HG03066 (cell line): ENCODE data around the gene TANC1.

ENCODE experiments used
- ATAC-seq: cut with Tn5 transposase; IDR thresholded peaks from one replicate; pipeline ENCODE4 v1.9.1; 2021; ENCODE audit warnings: low read depth; ENCODE audit not compliant: unreplicated experiment

TANC1 gene

GRCh38 chr2:159109517-159109916, 141.1 kb downstream of the TANC1 start:
- no peak for ATAC-seq

GRCh38 chr2:159110784-159111183, 142.3 kb downstream of the TANC1 start:
- no peak for ATAC-seq

DNA sequence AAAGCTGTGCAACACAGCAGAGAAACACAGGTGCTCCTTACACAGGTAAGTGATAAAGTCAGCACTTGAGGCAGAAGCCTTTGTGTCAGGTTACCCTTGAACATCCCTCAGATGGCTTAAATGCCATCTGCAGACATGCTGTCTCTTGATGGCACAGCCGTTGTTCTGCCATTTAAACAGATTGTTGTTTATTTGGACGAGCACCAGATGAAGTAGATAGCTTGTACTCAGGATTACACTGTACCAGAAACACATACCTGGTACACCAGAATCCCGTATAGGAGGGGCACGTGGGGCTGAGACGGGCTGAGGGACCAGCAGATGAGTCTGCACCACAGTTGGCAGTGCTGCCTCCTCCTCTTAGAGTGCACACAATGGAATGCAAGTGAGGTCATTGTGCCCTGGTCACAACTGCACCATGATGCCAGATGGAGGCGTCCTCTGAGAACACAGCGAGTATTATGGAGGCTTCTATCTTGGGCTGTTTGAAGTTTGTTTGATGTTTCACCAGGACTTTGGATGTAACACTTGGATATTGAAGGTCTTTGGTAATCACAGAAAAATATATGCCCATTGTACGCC, 143.0 kb downstream of the TANC1 start:
- ATAC-seq, result no peak

GRCh38 chr2:159114835-159115234, 146.4 kb downstream of the TANC1 start:
- no peak for ATAC-seq

- ATAC-seq, result no peak
These were observed 148.5 kb downstream of the TANC1 start for GRCh38 chr2:159116922-159117321.

DNA sequence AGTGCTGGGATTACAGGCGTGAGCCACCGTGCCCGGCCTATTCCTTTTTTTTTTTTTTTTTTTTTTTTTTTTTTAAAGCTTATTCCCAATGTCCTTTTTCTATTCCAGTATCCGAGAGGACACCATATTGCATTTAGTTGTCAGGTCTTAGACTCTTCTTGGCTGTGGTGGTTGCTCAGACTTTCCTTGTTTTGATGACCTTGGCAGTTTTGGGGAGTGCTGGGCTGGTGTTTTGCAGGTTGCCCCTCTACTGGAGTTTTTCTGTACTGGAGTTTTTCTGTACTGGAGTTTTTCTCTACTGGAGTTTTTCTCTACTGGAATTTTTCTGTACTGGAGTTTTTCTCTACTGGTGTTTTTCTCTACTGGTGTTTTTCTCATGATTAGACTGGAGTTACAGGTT, 149.2 kb downstream of the TANC1 start:
- no peak for ATAC-seq

DNA sequence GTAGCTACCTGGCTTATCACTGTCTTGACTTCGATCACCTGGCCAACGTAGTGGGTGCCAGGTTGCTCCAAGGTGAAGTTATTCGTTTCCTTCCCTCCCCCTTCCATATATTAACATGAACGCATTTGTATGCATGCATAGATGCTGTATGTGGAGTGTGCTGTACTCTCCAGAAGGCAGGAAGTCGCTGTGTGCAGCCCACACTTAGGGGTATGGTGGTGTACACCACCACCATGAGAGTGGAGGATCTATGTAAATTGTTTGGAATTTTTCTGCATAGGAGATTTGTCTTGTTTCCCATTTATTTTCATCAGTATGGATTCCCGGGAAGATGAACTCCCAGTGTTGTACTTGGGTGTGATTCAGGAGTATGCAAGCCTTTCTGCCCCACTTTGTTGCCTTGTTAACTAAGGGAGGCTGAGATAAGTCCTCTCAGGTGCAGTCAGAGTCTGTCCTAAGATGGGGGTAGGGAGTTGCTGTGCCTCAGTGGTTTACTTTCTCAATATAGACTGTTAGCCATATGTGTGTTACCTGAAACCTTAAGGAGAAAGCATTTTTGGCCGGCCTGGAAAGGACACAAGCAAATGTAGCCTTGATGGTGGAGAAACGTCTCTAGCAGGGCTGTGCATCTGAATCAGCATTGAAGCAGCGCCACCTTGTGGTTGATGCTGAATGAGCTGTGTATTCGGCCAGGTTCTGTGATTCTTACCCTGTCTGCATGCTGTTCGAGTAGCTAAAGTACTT, 149.8 kb downstream of the TANC1 start:
- peak; percentile 91 for ATAC-seq

GRCh38 chr2:159118859-159119500, 150.5 kb downstream of the TANC1 start:
- no peak for ATAC-seq

DNA sequence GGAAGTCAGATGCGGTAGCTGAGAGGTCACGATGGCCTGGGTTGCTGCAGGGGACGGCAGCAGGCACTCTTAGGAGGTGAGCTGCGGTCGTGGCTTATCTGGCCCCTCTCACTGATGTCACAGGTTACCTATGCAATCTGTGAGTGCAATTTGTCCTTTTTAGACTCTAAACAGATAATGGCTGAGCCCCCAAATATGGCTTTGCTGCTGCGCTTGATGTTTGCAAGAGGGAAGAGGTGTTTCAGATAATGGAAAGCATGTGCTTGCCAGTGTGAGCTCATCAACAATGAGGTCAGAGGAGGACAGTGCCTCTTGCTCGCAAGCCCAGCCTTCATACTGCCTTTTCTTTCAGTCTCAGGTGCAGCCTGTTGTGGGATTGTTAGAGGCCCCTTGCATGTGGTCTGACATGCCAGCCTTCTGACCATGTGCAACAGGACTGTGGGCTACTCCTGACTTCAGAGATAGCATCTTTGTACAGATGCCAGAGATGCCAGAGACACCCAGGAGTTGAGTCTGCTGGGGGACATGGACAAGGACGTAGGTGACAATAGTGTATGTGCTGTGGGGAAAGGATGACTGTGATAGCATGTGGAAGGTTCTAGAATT, 151.3 kb downstream of the TANC1 start:
- ATAC-seq, result no peak

GRCh38 chr2:159123786-159124185, 155.3 kb downstream of the TANC1 start:
- no peak for ATAC-seq

DNA sequence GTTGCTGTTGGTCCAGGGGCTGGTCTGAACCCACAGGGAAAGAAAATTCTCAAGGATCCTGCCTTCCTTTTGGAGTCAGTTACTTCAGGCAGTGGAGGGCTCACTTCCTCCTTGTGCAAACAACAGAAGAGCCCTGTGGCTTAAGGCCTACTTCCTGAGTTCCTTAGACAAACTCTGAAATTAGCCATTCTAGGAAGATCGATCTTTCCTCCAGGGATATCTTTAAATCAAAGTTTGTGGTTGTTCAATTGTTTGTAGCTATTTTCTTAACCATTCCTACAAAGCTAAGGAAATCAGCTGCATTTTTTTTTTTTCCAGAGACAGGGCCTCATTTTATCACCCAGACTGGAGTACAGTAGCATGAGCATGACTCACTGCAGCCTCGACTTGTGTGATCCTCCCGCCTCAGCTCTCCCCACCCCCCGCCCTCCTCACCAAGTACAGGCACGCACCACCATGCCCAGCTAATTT, 156.0 kb downstream of the TANC1 start:
- no peak for ATAC-seq

DNA sequence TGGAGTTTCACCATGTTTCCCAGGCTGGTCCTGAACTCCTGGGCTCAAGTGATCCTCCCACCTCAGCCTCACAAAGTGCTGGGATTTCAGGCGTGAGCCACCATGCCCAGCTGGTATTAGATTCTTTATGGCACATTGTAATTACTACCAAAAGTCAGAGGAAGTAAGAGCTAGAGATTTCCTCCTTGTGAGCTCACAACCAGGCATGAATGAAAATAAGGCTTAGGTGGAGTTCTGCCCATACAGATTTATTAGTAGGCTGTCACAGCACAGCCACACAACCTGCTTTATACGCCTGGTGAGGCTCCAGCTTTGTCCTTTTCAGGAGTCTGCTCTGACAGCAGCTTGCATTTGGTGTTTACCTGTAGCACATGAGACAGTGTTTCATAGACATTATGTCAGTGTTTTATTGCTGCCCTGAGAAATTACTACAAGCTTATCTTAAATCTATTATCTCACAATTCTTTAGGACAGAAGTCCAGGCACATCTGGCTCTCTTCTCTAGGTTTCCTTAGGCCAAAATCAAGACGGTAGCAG, 156.6 kb downstream of the TANC1 start:
- ATAC-seq, result no peak

GRCh38 chr2:159125858-159126257, 157.4 kb downstream of the TANC1 start:
- no peak for ATAC-seq

GRCh38 chr2:159126432-159127022, 158.1 kb downstream of the TANC1 start:
- no peak for ATAC-seq

DNA sequence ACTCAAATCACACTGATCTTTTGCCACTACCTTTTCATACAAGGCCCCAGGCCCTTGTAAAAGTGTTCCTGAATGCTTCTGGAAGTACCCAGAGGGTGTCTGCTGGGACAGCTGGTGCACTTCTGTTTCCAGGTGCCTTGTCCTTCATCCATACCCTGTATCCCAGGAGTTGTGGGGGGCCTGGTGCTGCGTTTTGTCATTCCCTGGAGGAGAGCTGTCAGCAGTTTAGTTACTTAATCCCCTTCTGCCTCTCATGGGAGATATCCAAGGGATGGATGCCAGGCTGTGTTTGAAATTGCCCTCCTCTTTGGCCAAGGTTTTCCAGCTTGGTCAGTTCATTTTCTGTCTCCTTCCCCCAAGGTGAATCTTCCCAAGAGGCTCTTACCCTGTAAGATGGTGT, 159.8 kb downstream of the TANC1 start:
- ATAC-seq, result no peak

GRCh38 chr2:159129269-159129668, 160.8 kb downstream of the TANC1 start:
- ATAC-seq, result no peak

DNA sequence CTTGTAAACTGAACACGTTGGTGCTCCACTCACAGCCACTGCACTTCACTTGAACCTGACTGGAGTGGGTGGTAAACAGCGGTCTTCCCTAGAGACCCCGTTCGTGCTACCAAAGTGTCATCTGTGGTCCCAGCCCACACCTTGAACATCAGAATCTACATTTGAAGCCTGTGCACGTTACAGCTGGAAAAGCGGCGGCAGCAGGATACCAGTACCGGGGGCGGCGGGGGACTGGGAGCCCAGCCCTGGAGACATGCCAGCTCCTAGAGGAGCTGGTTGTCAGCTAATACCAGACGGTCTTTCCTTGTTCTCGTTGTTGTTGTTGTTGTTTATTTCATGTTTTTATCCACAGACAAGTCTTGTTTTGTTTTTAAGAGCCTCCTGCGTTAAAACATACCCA, 161.4 kb downstream of the TANC1 start:
- no peak for ATAC-seq

DNA sequence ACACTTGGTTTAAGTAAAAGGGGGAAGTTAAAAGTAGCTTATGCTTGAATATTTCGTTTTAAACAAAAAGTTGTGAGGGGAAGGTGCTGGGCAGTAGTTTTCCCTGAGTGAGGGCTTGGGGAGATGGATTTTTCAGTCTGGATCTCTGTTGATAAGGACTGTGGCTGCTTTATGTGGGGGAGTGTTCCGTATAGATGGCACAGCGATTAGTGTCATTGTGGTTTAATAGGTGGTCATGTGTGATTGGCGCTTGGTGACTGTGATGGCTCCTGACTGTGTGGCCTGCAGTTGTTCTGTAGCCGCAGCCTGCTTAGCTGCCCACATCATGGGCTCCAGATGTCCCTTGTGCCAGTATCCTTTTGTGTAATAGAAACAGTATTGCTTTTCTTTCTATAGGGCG, 161.9 kb downstream of the TANC1 start:
- ATAC-seq, result no peak

DNA sequence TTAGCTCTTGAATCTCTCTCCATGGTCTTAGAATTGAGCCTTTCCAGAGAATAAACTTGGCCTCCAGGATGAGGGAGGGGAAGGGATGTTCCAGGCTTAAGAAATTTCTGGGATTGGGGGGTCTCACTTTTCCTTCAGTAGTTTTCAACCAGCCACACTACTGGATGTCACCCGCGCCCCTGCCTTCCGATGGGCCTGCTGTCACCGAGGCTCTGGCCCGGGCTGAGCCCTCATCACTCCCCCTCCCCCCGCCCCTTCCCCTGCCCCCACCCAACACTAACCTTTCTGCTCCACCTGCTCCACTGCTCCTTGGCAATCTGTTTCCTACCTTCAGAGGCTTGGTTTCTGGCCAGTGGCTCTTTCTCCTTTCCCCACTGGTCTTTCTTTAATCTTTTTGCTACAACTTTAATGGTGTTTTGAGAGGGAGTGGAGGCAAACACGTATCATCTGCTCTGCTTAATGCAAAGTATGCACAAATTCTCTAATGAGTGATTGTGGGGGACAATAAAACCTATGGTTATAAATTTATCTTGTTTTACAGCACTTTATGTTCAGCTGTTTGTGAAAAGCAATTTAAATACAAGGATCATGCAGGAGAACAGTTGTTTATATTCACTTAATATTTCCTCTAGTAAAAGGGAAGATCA, 162.9 kb downstream of the TANC1 start:
- no peak for ATAC-seq

GRCh38 chr2:159131914-159132281, 163.5 kb downstream of the TANC1 start:
- no peak for ATAC-seq
